Tibial artery (tissue), 4 donors: Measurements from ENCODE around the gene PI4KB.

Experiments
- DNase-seq, 2 donors: peaks; one replicate each; pipeline ENCODE4 v3.0.0-alpha.2; 2019
- H3K27ac ChIP-seq, 2 donors: fragments of 200-600 bp; sonication (generic) in 1 of 2; 1 replicate in 1 of 2; 2 replicates in 1 of 2; pipeline ENCODE4 v1.5.1; 2018 to 2019; ENCODE audit warnings: mild to moderate bottlenecking in 1 of 2
- H3K27me3 ChIP-seq, 2 donors: fragments of 200-600 bp; sonication (generic) in 1 of 2; one replicate each; pipeline versions ENCODE4 v1.5.1 to v1.6.0; 2016 to 2019
- H3K36me3 ChIP-seq, 3 donors: fragments of 200-600 bp; sonication (generic) in 2 of 3; one replicate each; pipeline ENCODE4 v1.5.1; 2016 to 2019; ENCODE audit warnings: mild to moderate bottlenecking in 2 of 3
- H3K4me1 ChIP-seq, 4 donors: fragments of 200-600 bp; sonication (generic) in 2 of 4; 1 replicate in 3 of 4; 2 replicates in 1 of 4; pipeline ENCODE4 v1.5.1; 2016 to 2019
- H3K4me3 ChIP-seq, 2 donors: fragments of 200-600 bp; sonication (generic) in 1 of 2; 1 replicate in 1 of 2; 2 replicates in 1 of 2; pipeline ENCODE4 v1.5.1; 2018 to 2019; ENCODE audit warnings: mild to moderate bottlenecking in 2 of 2
- H3K9me3 ChIP-seq, 3 donors: fragments of 200-600 bp; sonication (generic) in 1 of 3; one replicate each; pipeline ENCODE4 v1.5.1; 2016 to 2019
- CTCF ChIP-seq, 2 experiments: fragments of 200-600 bp in 1 of 2; fragments of 450-650 bp in 1 of 2; IDR thresholded peaks; one replicate each; pipeline ENCODE4 v1.5.1; 2017 to 2019; ENCODE audit warnings: antibody characterized with exemption in 2 of 2, mild to moderate bottlenecking in 1 of 2, moderate library complexity in 1 of 2
- intact Hi-C: fragments of 100-400 bp; cut with DNase I; formaldehyde crosslinking; loops from one replicate; pipeline ENCODE4 v1.15.0; 2023; ENCODE audit warnings: low total_unique reads

Gene PI4KB

GRCh38 chr1:151312411-151312810 lies 14.8 kb downstream of the PI4KB start:
- no peaks in the 10 kb centered on the region for H3K9me3 ChIP-seq
- no peak for TF ChIP-seq CTCF (IDR thresholded peaks at IDR 0.05)
- no peaks in the 10 kb centered on the region for H3K27me3 ChIP-seq
- no peak for DNase-seq
- peaks cover 20 to 90% (median 52%) of the 10 kb centered on the region in 3 donors for H3K36me3 ChIP-seq
- H3K4me1 ChIP-seq, result peaks cover 0 to 48% (median 37%) of the 10 kb centered on the region in 4 donors
- intact Hi-C loops, result no loop called here
- no peak overlapping the region for H3K4me3 ChIP-seq
- peak overlapping the region; percentile 70 to 78 for H3K27ac ChIP-seq

GRCh38 chr1:151311589-151312331 lies 15.5 kb downstream of the PI4KB start:
- no peaks in the 10 kb centered on the region for H3K27me3 ChIP-seq
- H3K4me3 ChIP-seq, result no peak overlapping the region
- peak; percentile 91 for DNase-seq
- peaks cover 26 to 90% (median 54%) of the 10 kb centered on the region in 3 donors for H3K36me3 ChIP-seq
- H3K4me1 ChIP-seq, result peaks cover 0 to 48% (median 37%) of the 10 kb centered on the region in 4 donors
- intact Hi-C loops, result no loop called here
- H3K9me3 ChIP-seq, result no peaks in the 10 kb centered on the region
- H3K27ac ChIP-seq, result peak overlapping the region; percentile 70 to 78
- no peak for TF ChIP-seq CTCF (IDR thresholded peaks at IDR 0.05)

- H3K4me1 ChIP-seq, result peaks cover 0 to 48% (median 37%) of the 10 kb centered on the region in 4 donors
Observed at GRCh38 chr1:151311011-151311410, 16.2 kb downstream of the PI4KB start.

GRCh38 chr1:151309811-151310323 lies 17.3 kb downstream of the PI4KB start:
- H3K4me3 ChIP-seq, result no peak overlapping the region
- no peak for TF ChIP-seq CTCF (IDR thresholded peaks at IDR 0.05)
- peaks cover 40 to 91% (median 57%) of the 10 kb centered on the region in 3 donors for H3K36me3 ChIP-seq
- H3K27ac ChIP-seq, result peak overlapping the region; percentile 32 to 78
- H3K4me1 ChIP-seq, result peaks cover 0 to 46% (median 33%) of the 10 kb centered on the region in 4 donors
- intact Hi-C loops, result loop anchor here (10.0 kb wide), 1 partner anchor 85 kb away; the partner anchor contains the start of gene PSMB4
- H3K9me3 ChIP-seq, result no peaks in the 10 kb centered on the region
- no peak for DNase-seq
- H3K27me3 ChIP-seq, result no peaks in the 10 kb centered on the region

More at GRCh38 chr1:151311011-151311410, 16.2 kb downstream of the PI4KB start:
- intact Hi-C loops, result no loop called here
- H3K27ac ChIP-seq, result peak overlapping the region; percentile 70 to 78
- H3K27me3 ChIP-seq, result no peaks in the 10 kb centered on the region
- TF ChIP-seq CTCF (IDR thresholded peaks at IDR 0.05), result no peak
- no peak overlapping the region for H3K4me3 ChIP-seq
- H3K9me3 ChIP-seq, result no peaks in the 10 kb centered on the region
- peaks cover 34 to 90% (median 57%) of the 10 kb centered on the region in 3 donors for H3K36me3 ChIP-seq
- DNase-seq, result no peak

GRCh38 chr1:151294742-151295462 lies 32.3 kb downstream of the PI4KB start:
- no peak for TF ChIP-seq CTCF (IDR thresholded peaks at IDR 0.05)
- H3K36me3 ChIP-seq, result peaks cover 94 to 100% (median 95%) of the 10 kb centered on the region in 3 donors
- H3K27me3 ChIP-seq, result no peaks in the 10 kb centered on the region
- intact Hi-C loops, result no loop called here
- H3K27ac ChIP-seq, result no peak overlapping the region
- peaks cover 0 to under 1% (median 0%) of the 10 kb centered on the region in 4 donors for H3K4me1 ChIP-seq
- no peak for DNase-seq
- H3K4me3 ChIP-seq, result no peak overlapping the region
- H3K9me3 ChIP-seq, result no peaks in the 10 kb centered on the region
